Duodenal mucosa (tissue), 2 donors: ENCODE results near the gene KRTAP4-6.
"Not testable (repeated sequence)": the region's sequence is repeated elsewhere in the genome, so short reads cannot be mapped to it uniquely, and the experiment has no call there.

Source experiments
- H3K27ac ChIP-seq: one replicate; pipeline ENCODE4 v1.7.0; 2013; ENCODE audit warnings: low read depth, low read length
- H3K27me3 ChIP-seq, 2 donors: one replicate each; pipeline ENCODE4 v1.7.0; 2013; ENCODE audit warnings: low read length in 2 of 2, control low read depth in 1 of 2; ENCODE audit not compliant: insufficient read depth in 2 of 2, control insufficient read depth in 1 of 2
- H3K36me3 ChIP-seq, 2 donors: one replicate each; pipeline ENCODE4 v1.7.0; 2013; ENCODE audit warnings: low read length in 2 of 2, control low read depth in 1 of 2; ENCODE audit not compliant: insufficient read depth in 2 of 2, control insufficient read depth in 1 of 2
- H3K4me1 ChIP-seq, 2 donors: one replicate each; pipeline ENCODE4 v1.7.0; 2013; ENCODE audit warnings: low read length in 2 of 2, control low read depth in 1 of 2; ENCODE audit not compliant: insufficient read depth in 2 of 2, control insufficient read depth in 1 of 2
- H3K4me3 ChIP-seq, 2 donors: one replicate each; pipeline ENCODE4 v1.7.0; 2013; ENCODE audit warnings: low read length in 2 of 2, low read depth in 1 of 2
- H3K9ac ChIP-seq, 2 donors: one replicate each; pipeline ENCODE4 v1.7.0; 2013; ENCODE audit warnings: low read length in 2 of 2, low read depth in 1 of 2
- H3K9me3 ChIP-seq, 2 donors: one replicate each; pipeline ENCODE4 v1.7.0; 2013; ENCODE audit warnings: low read length in 2 of 2, control low read depth in 1 of 2; ENCODE audit not compliant: control insufficient read depth in 1 of 2

KRTAP4-6 gene

DNA sequence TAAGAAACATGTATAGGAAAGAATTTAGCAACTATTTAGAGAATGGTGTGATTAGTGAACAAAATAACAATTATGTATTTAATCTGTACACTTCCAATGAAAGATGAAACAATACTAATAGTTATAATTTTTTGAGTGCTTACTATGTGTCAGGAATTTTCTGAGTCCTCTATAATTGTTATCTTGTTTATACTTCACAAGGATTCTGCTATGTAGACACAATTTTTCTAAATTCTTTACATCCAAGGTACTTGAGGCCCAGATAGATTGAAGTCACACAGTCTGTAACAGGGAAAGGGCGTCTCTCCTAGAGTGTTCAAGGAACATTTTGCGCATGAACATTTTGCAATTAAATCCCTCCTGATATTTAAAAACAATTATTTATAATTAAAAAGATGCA is 15.3 kb downstream of the KRTAP4-6 start:
- H3K9ac ChIP-seq: no peak overlapping the region
- no peaks in the 10 kb centered on the region for H3K4me1 ChIP-seq
- H3K9me3 ChIP-seq: no peaks in the 10 kb centered on the region
- H3K36me3 ChIP-seq: no peaks in the 10 kb centered on the region
- H3K27me3 ChIP-seq: no peaks in the 10 kb centered on the region
- no peak overlapping the region for H3K4me3 ChIP-seq
- H3K27ac ChIP-seq: no peak overlapping the region

DNA sequence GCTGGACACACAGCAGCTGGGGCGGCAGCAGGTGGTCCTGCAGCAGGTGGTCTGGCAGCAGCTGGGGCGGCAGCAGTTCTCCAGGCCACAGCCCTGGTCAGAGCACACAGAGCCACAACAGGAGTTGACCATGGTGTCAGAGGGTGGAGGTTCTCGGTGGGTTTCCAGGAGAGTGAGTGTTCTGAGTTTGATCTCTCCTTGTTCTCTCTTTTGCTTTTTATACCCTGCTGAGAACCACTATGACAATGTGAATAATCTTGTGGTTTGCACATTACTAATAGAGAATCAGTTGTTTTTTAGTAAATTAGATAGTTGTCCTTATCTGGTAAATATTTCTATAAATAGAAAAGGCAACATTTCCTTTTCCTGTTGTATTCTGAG is 16.4 kb downstream of the KRTAP4-6 start, which contains the start of gene KRTAP4-12:
Gene KRTAP4-12, minus strand, starts transcription at position 192 of the 381 bp plus-strand sequence. Its CDS starts 60 bp downstream, at position 132.
- not testable (repeated sequence) for H3K9me3 ChIP-seq, H3K4me3 ChIP-seq, H3K27me3 ChIP-seq, H3K36me3 ChIP-seq, H3K9ac ChIP-seq, H3K27ac ChIP-seq, H3K4me1 ChIP-seq

DNA sequence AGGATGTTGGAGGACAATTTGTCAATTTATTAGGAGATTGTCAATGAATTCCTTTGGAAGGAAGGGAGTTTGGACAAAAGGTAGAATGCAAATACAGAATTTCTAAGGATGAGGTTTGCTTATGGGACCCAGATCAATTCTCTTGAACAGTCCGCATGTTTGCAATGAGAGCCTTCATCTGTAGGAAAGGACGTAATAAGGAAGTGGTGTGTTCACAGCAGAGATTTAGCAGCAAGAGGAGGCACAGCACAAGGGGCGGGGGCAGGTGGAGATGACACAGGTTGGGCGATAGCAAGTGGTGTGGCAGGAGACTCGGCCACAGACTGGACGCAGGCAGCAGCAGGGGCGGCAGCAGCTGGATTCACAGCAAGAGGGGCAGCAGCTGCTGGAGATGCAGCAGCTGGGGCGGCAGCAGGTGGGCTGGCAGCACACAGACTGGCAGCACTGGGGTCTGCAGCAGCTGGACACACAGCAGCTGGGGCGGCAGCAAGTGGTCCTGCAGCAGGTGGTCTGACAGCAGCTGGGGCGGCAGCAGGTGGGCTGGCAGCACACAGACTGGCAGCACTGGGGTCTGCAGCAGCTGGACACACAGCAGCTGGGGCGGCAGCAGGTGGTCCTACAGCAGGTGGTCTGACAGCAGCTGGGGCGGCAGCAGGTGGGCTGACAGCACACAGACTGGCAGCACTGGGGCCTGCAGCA is 16.9 kb downstream of the KRTAP4-6 start:
- H3K27ac ChIP-seq, H3K4me1 ChIP-seq: not testable (repeated sequence)

DNA sequence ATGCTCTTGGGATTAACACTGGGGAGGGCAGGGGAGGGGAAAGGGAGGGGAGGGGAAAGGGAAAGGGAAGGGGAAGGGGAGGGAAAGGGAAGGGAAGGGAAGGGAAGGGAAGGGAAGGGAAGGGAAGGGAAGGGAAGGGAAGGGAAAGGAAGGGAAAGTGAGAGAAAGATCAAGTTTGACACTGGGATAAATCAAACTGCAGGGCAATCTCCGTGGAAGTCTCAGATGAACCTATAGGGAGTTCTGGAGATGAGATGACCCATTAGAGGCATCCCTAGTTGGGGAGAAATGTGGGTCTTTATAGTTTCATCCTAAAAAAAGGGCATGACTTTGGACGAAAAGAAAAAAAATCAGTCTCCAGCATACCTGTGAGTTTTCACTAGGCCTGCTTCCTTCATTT is 18.6 kb downstream of the KRTAP4-6 start:
- H3K4me1 ChIP-seq: no peaks in the 10 kb centered on the region
- no peak overlapping the region for H3K9ac ChIP-seq
- H3K27me3 ChIP-seq: no peaks in the 10 kb centered on the region
- H3K4me3 ChIP-seq: no peak overlapping the region
- no peaks in the 10 kb centered on the region for H3K36me3 ChIP-seq
- no peak overlapping the region for H3K27ac ChIP-seq
- no peaks in the 10 kb centered on the region for H3K9me3 ChIP-seq

More for the DNA sequence above, 16.9 kb downstream of the KRTAP4-6 start:
- H3K4me3 ChIP-seq, H3K36me3 ChIP-seq, H3K27me3 ChIP-seq, H3K9me3 ChIP-seq, H3K9ac ChIP-seq: not testable (repeated sequence)

DNA sequence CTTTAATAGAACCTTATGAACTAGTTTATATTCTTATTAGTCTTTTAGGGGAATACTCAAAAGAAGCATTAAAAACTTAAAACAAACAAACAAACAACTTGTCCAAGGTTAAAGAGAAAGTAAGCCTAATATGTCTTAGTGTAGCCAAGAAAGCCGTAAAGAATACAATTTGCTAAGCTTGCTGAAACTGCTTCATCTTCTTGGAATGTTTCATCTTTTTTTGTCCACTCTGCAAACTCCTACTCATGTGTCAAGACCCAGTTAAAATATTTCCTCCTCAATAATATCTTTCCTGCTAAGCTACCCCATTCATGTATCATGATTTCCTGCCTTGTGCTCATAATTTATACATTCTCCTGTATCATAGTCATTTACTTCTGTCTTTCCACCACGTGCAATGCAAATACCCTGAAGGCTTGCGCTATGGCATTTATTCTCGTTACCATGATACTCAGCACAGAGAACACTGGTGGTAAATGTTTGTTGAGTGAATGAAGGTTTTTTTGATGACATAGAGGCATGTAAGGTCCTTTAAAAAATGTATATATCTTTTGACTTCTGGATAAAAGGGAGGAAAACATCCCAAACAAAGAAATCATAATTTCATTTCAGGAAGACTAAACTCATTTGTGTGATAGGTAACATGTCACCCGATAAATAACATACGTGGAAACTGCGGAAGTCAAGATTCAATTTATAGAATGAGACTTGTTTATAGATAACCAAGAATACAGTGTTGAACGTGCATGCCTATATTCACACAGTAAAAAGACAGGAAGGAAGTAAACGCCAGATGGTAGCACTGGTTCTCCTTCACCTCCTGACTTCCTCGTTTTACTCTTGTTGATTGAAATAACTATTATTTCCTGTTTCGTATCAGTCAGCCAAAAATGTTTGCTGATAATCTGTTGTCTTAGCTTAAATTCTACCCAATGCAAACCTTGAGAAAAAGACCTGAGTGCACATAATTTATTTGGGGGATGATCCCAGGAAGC is 20.4 kb downstream of the KRTAP4-6 start:
- not testable (repeated sequence) for H3K9me3 ChIP-seq, H3K27me3 ChIP-seq, H3K27ac ChIP-seq, H3K36me3 ChIP-seq, H3K9ac ChIP-seq, H3K4me3 ChIP-seq, H3K4me1 ChIP-seq

DNA sequence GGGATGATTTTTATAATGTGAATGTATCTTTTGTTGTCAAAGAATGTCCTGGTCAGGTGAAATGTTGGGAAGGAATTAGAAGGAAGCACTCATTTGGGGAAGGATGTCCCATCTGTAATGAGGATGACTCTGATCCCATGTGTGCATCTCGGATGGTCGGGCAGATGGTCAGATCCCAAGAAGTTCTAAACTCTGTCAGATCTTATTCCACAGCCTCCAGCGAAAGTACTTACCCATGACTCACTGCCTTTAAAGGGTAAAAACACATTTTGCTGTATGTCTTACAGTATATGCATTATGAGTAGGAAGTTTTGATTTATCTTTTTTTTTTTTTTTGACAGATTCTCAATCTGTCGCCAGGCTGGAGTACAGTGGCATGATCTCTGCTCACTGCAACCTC is 21.6 kb downstream of the KRTAP4-6 start:
- H3K27me3 ChIP-seq: peaks cover 0 to 8% of the 10 kb centered on the region in 2 donors
- H3K9me3 ChIP-seq: no peaks in the 10 kb centered on the region
- no peak overlapping the region for H3K9ac ChIP-seq
- no peak overlapping the region for H3K27ac ChIP-seq
- no peak overlapping the region for H3K4me3 ChIP-seq
- H3K4me1 ChIP-seq: no peaks in the 10 kb centered on the region
- no peaks in the 10 kb centered on the region for H3K36me3 ChIP-seq

DNA sequence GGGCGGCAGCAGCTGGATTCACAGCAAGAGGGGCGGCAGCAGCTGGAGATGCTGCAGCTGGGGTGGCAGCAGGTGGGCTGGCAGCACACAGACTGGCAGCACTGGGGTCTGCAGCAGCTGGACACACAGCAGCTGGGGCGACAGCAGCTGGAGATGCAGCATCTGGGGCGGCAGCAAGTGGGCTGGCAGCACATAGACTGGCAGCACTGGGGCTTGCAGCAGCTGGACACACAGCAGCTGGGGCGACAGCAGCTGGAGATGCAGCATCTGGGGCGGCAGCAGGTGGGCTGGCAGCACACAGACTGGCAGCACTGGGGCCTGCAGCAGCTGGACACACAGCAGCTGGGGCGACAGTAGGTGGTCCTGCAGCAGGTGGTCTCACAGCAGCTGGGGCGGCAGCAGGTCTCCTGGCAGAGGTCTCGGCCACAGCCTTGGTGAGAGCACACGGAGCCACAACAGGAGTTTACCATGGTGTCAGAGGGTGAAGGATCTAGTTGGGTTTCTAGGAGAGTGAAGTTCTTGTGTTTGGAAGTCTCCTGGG is 22.4 kb downstream of the KRTAP4-6 start, which contains the start of gene KRTAP4-11:
Gene KRTAP4-11, minus strand, starts transcription at position 528 of the 541 bp plus-strand sequence. Its CDS starts 58 bp downstream, at position 470.
- not testable (repeated sequence) for H3K4me3 ChIP-seq, H3K27me3 ChIP-seq, H3K4me1 ChIP-seq, H3K36me3 ChIP-seq, H3K9me3 ChIP-seq, H3K27ac ChIP-seq, H3K9ac ChIP-seq

DNA sequence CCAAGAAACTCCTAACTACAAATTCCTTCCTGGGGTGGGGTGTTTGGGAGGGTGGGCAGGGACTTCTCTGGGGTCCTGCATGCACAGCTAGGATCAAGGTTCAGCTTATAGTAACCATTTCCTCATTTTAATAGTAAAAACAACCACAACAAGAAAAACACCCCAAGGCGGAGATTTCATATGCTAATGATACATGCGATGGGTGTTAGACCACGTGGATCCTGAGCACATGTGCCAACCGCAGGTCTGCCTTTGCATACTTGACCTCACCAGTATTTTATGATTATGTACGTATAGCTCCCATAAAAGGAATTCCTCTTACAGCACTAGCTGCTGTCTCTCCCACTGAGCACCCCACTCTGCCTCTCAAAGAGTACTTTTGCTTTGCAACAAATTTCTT is 24.0 kb downstream of the KRTAP4-6 start:
- Histone ChIP-seq H3K4me3 (no peak overlapping the region), H3K9me3 (no peaks in the 10 kb centered on the region), H3K4me1 (no peaks in the 10 kb centered on the region), H3K9ac (no peak overlapping the region), H3K36me3 (no peaks in the 10 kb centered on the region), H3K27me3 (peaks cover 0 to 8% of the 10 kb centered on the region in 2 donors), H3K27ac (no peak overlapping the region)

DNA sequence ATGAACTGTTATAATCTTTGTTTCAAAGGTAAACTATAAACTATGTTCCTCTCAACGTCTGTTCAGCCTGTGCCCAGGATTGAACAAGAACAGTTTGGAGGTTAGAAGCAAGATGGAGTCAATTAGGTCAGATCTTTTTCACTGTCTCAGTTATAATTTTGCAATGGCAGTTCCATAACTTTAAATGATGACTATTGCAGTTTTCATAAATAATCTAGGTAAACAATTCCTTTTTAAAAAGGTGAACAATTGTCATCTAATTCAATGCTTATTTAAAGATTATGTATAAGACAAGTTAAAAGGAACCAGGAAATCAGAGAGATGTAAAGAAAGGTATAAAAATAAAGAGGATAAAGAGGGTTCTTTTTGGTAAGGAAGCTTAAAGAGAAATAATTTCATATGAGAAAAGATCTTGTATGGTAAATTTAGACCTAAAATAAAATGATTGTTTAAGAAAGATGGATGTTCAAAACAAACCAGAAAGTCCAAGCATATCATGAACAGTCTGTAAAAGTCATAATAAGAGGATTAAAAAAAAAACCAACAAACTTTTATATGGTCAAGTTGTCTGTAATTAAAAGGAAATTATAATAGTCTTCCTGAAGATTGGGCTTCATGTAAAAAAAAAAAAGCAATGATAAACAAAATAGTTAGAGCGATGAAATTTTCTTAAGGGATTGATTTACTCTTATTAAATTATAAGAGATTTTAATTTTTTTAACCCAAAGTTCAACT is 29.0 kb downstream of the KRTAP4-6 start:
- Histone ChIP-seq H3K27ac (no peak overlapping the region), H3K27me3 (peaks cover 0 to 8% of the 10 kb centered on the region in 2 donors), H3K4me1 (no peaks in the 10 kb centered on the region), H3K9ac (no peak overlapping the region), H3K9me3 (no peaks in the 10 kb centered on the region), H3K4me3 (no peak overlapping the region), H3K36me3 (no peaks in the 10 kb centered on the region)
